C4-2B (cell line): ENCODE measurements around the gene PARVB.
A peak's percentile ranks its signal among the peaks of the same experiment; 100 is the strongest.

ENCODE experiments used
- H3K27ac ChIP-seq: fragments of 450-650 bp; 2 replicates; pipeline ENCODE4 v1.5.1; 2017
- CTCF ChIP-seq: fragments of 450-650 bp; conservative IDR thresholded peaks from 2 replicates; pipeline ENCODE4 v1.5.1; 2017; ENCODE audit warnings: mild to moderate bottlenecking
- ZFX ChIP-seq: fragments of 450-650 bp; IDR thresholded peaks from 2 replicates; pipeline ENCODE4 v1.6.1; 2017

The PARVB gene

DNA sequence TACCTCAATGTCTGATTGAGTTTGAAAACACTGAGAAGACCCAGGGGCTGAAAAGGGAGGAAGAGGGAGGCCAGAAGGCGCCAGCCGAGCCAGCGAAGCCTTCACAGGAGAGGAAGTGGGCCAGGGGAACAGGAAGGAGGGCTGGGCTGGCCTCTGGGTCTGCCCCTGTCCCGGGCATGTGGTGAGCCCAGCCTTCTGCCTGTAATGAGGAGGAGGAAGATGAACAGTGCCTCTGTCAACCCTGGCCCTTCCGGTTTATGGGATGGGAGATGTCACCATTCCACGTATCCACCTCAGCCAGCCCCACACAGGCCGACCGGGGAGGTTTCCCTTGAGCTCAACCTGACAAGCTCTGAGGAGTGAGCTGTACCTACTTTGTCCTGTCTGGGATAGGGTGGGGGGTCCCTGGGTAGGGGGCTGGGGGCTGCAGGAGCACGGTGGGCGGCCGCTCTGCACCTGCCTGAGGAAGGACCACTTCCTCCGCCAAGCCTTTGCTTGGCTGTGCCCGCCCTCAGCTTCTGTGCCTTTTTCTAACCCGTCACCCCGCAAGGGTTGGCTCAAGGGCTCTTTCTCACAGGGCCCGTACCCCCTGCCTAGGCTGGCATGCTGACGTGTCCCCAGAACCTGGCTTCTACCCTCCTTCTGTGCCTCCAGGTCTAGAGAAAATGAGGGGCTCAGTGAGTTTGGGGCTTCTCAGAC is 158.6 kb downstream of the PARVB start:
- no peak overlapping the region for H3K27ac ChIP-seq
- TF ChIP-seq CTCF (no peak), ZFX (no peak)

DNA sequence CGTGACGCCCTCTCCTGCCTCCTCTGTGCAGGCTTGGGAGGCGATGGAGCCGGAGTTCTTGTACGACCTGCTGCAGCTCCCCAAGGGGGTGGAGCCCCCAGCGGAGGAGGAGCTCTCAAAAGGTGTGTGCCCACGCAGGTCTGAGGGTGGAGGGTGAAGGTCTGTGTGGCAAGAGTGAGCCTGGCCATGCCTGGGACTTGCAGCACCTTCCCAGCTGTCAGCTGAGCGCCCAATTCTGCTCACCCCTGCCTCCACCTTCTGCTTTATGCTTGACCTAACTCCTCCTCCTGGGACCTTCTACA is 159.1 kb downstream of the PARVB start:
- TF ChIP-seq ZFX (no peak), CTCF (no peak)

GRCh38 chr22:44184006-44184405 is 159.9 kb downstream of the PARVB start:
- no peak for TF ChIP-seq CTCF
- no peak for TF ChIP-seq ZFX
- peak overlapping the region; percentile 38; the same call in 1 of the 2 replicates for H3K27ac ChIP-seq

More for the DNA sequence above, 159.1 kb downstream of the PARVB start:
- H3K27ac ChIP-seq, result no peak overlapping the region

DNA sequence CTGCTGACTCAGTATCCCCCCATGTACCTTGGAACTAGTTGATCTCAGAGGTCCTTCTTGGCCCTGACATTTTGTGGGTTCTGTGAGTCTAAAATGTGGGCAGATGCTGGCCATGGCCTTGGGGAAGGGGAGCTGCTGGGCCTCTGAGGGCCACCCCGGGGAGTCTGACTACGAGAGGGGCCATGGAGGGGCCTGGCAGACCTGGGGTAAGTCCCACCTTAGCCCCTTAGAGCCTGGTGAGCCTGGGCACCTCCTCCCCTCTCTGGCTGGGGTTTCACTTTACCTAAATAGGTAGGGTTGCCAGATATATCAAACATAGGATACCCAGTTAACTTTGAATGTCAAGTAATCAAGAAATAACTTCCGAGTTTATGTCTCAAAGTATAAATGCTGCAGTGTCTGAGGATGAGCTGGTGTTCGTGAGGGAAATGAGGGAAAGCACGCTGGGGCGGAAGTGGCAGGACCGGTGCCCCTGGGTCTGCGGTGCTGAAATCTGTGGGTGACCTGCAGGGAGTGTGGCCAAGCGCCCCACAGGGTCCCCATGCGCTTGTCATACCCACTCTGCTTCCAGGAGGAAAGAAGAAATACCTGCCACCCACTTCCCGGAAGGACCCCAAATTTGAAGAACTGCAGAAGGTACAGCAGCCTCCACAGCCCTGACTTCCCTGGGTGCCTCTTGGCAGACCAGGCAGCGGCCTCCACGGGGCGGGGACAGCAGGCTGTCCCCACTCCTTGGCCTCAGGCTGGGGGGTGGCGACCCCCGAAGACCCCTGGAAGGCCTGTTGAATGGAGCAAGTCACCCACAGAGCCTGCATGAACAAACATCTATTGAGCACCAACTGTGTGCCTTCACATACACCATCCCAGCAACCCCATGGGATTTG is 161.4 kb downstream of the PARVB start:
- H3K27ac ChIP-seq, result peak overlapping the region; percentile 38
- TF ChIP-seq CTCF, result no peak
- TF ChIP-seq ZFX, result no peak

DNA sequence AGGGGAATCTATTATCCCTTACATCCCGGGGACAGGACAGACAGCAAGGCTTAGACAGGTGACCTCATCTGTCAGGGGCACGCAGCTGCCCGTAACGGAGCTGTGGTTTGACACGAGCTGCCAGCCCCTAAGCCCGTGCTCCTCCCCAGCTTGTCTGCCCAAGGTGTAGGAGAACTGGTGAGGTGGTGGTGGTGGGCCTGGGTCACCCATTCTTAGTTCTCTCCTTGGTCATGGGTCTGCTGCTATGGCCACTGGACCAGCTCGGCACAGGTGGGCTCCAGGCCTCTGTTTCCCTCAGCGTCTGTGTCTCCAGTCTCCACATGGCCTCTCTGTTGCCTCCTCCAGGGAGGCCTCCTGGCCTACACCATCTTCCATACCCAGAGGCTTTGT is 162.0 kb downstream of the PARVB start:
- TF ChIP-seq ZFX, result no peak
- TF ChIP-seq CTCF, result no peak
- no peak overlapping the region for H3K27ac ChIP-seq

DNA sequence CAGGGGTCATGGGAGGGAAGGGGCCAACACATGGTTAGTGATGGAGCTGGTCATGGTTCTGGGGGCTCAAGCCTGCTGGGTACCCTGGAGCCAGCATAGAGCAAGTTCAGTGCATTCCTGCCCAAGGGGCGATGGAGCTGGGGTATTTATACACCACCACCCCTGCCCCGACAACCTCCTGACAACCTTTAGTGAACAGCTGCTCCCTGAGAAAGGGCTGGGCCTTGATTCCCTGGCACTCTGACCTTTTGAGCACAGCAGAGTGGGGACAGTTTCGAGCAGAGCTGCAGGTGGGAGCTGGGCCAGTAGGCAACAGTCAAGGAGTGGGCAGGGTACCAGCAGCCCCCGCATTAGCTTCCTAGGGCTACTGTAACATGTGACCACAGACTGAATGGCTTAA is 162.6 kb downstream of the PARVB start:
- TF ChIP-seq CTCF (no peak), ZFX (no peak)
- no peak overlapping the region for H3K27ac ChIP-seq

DNA sequence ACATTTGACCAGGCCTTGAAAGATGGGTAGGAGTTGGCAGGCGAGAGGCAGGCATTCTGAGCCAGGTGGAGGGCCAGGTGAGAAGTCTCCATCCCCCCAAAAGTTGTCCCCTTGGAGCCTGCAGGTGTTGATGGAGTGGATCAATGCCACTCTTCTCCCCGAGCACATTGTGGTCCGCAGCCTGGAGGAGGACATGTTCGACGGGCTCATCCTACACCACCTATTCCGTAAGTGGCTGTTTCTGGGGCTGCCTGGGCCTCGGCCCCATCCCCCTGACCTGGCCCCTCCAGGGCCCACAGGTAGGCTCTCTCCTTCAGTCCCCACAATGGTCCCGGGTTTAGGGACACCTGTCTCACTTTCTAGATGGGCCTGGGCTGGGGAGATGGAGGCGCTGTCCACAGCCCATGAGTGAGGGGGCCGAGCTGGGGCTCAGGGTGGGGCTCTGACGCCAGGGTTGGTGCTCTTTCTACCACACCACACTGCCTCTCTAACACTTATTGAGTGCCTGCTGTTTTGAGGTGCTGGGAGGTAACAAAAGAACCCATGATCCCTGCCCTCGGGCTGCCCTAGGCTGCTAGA is 163.6 kb downstream of the PARVB start:
- no peak for TF ChIP-seq ZFX
- TF ChIP-seq CTCF, result no peak
- H3K27ac ChIP-seq, result no peak overlapping the region
